HuH-7 (cell line): ENCODE data around the gene RNF19B.

ENCODE experiments used
- DNase-seq: peaks from one replicate; pipeline ENCODE4 v3.0.0; 2011; ENCODE audit warnings: low spot score

RNF19B gene

GRCh38 chr1:32888134-32888533, 76.5 kb downstream of the RNF19B start:
- DNase-seq, result no peak

GRCh38 chr1:32887623-32888022, 77.0 kb downstream of the RNF19B start:
- DNase-seq, result no peak

GRCh38 chr1:32886828-32887414, 77.7 kb downstream of the RNF19B start:
- no peak for DNase-seq
